DND-41 (cell line): Measurements from ENCODE around the gene ZNF181.

Experiments used
- ATAC-seq: fragments of 200-7000 bp; cut with Tn5 transposase; 3 replicates; pipeline ENCODE4 v1.9.1; 2021; ENCODE audit warnings: low read depth; ENCODE audit not compliant: insufficient read depth
- DNase-seq: peaks from one replicate; pipeline ENCODE4 v3.0.0-alpha.2; 2020
- H2AFZ ChIP-seq: 2 replicates; pipeline ENCODE4 v1.6.0; 2012; ENCODE audit warnings: low read depth, low read length
- H3K27ac ChIP-seq: 2 replicates; pipeline ENCODE4 v1.5.1; 2012; ENCODE audit warnings: low read length, inconsistent platforms
- H3K27me3 ChIP-seq: fragments of 200-600 bp; sonication (generic); 2 replicates; pipeline ENCODE4 v1.6.0; 2012; ENCODE audit warnings: low read length, mild to moderate bottlenecking, inconsistent platforms; ENCODE audit not compliant: insufficient read depth, poor library complexity
- H3K36me3 ChIP-seq: 2 replicates; pipeline ENCODE4 v1.5.1; 2012; ENCODE audit warnings: low read length, inconsistent platforms; ENCODE audit not compliant: insufficient read depth
- H3K4me1 ChIP-seq: 2 replicates; pipeline ENCODE4 v1.5.1; 2012; ENCODE audit warnings: mild to moderate bottlenecking, low read length; ENCODE audit not compliant: insufficient read depth
- H3K4me2 ChIP-seq: 2 replicates; pipeline ENCODE4 v1.6.0; 2012; ENCODE audit warnings: mild to moderate bottlenecking, moderate library complexity, low read length, inconsistent platforms; ENCODE audit not compliant: insufficient read depth
- H3K4me3 ChIP-seq, 2 experiments: fragments of 200-600 bp in 1 of 2; shearing (Covaris generic) in 1 of 2; 2 replicates each; pipeline ENCODE4 v1.5.1; 2012 to 2016; ENCODE audit warnings: inconsistent platforms in 2 of 2, low read length in 2 of 2, mild to moderate bottlenecking in 2 of 2, low read depth in 1 of 2, moderate library complexity in 1 of 2
- H3K79me2 ChIP-seq: 2 replicates; pipeline ENCODE4 v1.6.0; 2012; ENCODE audit warnings: low read length, inconsistent platforms; ENCODE audit not compliant: insufficient read depth
- H3K9ac ChIP-seq: 2 replicates; pipeline ENCODE4 v1.6.0; 2012; ENCODE audit warnings: low read depth, mild to moderate bottlenecking, inconsistent platforms, low read length, moderate library complexity
- H3K9me3 ChIP-seq: 2 replicates; pipeline ENCODE4 v1.5.1; 2012; ENCODE audit warnings: low read length, moderate library complexity, mild to moderate bottlenecking, inconsistent platforms; ENCODE audit not compliant: insufficient read depth, severe bottlenecking
- H4K20me1 ChIP-seq: 2 replicates; pipeline ENCODE4 v1.6.0; 2012; ENCODE audit warnings: low read length; ENCODE audit not compliant: insufficient read depth
- CTCF ChIP-seq: IDR thresholded peaks from 2 replicates; pipeline ENCODE4 v1.5.1; 2012; ENCODE audit warnings: borderline replicate concordance, low read length, moderate library complexity, mild to moderate bottlenecking; ENCODE audit not compliant: poor library complexity, severe bottlenecking; ENCODE audit errors: extremely low read depth
- EZH2 ChIP-seq: IDR thresholded peaks from 3 replicates; pipeline ENCODE4 v1.6.1; 2012; ENCODE audit warnings: borderline replicate concordance, low read depth, mild to moderate bottlenecking, moderate library complexity, low read length, inconsistent platforms; ENCODE audit not compliant: severe bottlenecking

Gene ZNF181

GRCh38 chr19:34774857-34775256, 40.8 kb downstream of the ZNF181 start:
- peaks cover 18% of the 10 kb centered on the region for H3K79me2 ChIP-seq
- no peak overlapping the region for H3K4me3 ChIP-seq
- no peak overlapping the region for H2AFZ ChIP-seq
- no peak for TF ChIP-seq EZH2
- no peak for TF ChIP-seq CTCF
- no peak overlapping the region for H3K9ac ChIP-seq
- no peak for ATAC-seq
- H3K27ac ChIP-seq, result no peak overlapping the region
- no peak overlapping the region for H3K4me2 ChIP-seq
- H3K4me1 ChIP-seq, result peaks cover 18% of the 10 kb centered on the region
- DNase-seq, result no peak
- no peaks in the 10 kb centered on the region for H4K20me1 ChIP-seq
- peaks cover 7% of the 10 kb centered on the region for H3K27me3 ChIP-seq
- peaks cover 8% of the 10 kb centered on the region; the same call in 1 of the 2 replicates for H3K36me3 ChIP-seq
- H3K9me3 ChIP-seq, result peaks cover 3% of the 10 kb centered on the region

GRCh38 chr19:34778342-34778741, 44.3 kb downstream of the ZNF181 start:
- Histone ChIP-seq H3K36me3 (no peaks in the 10 kb centered on the region), H3K4me3 (no peak overlapping the region), H3K9ac (no peak overlapping the region), H3K4me2 (no peak overlapping the region), H2AFZ (no peak overlapping the region), H4K20me1 (no peaks in the 10 kb centered on the region), H3K27me3 (peaks cover 7% of the 10 kb centered on the region), H3K9me3 (peaks cover 3% of the 10 kb centered on the region), H3K79me2 (no peaks in the 10 kb centered on the region), H3K27ac (no peak overlapping the region), H3K4me1 (peaks cover 3% of the 10 kb centered on the region; the same call in 1 of the 2 replicates)
- DNase-seq (no peak), ATAC-seq (no peak)
- TF ChIP-seq CTCF (no peak), EZH2 (no peak)

GRCh38 chr19:34779652-34780051, 45.6 kb downstream of the ZNF181 start:
- H3K4me3 ChIP-seq, result no peak overlapping the region
- H3K36me3 ChIP-seq, result no peaks in the 10 kb centered on the region
- H3K4me2 ChIP-seq, result no peak overlapping the region
- peaks cover under 1% of the 10 kb centered on the region for H3K9me3 ChIP-seq
- ATAC-seq (no peak), DNase-seq (no peak)
- H2AFZ ChIP-seq, result no peak overlapping the region
- no peaks in the 10 kb centered on the region for H3K79me2 ChIP-seq
- peaks cover 7% of the 10 kb centered on the region for H3K27me3 ChIP-seq
- no peak overlapping the region for H3K27ac ChIP-seq
- H3K4me1 ChIP-seq, result no peaks in the 10 kb centered on the region
- H3K9ac ChIP-seq, result no peak overlapping the region
- TF ChIP-seq CTCF (no peak), EZH2 (no peak)
- no peaks in the 10 kb centered on the region for H4K20me1 ChIP-seq

- Histone ChIP-seq H3K36me3 (no peaks in the 10 kb centered on the region), H2AFZ (no peak overlapping the region), H3K27ac (no peak overlapping the region), H3K79me2 (no peaks in the 10 kb centered on the region), H3K4me3 (no peak overlapping the region), H3K9ac (no peak overlapping the region), H3K4me2 (no peak overlapping the region), H4K20me1 (no peaks in the 10 kb centered on the region), H3K9me3 (no peaks in the 10 kb centered on the region), H3K4me1 (no peaks in the 10 kb centered on the region), H3K27me3 (no peaks in the 10 kb centered on the region)
- no peak for ATAC-seq
- DNase-seq, result no peak
- TF ChIP-seq CTCF (no peak), EZH2 (no peak)
These were observed 52.2 kb downstream of the ZNF181 start for GRCh38 chr19:34786236-34786635.
